ENCODE measurements around the gene ANGPTL4. TPM values are rescaled to one million over a fixed set of nuclear protein-coding genes. Genes with fewer than 3 reads are reported as not detected.
A peak's percentile ranks its signal among the peaks of the same experiment; 100 is the strongest.

Gene ANGPTL4
- total and polyA plus RNA-seq, 2 of the 13 experiments (the other 11 are each of a cell fraction or from before 2014, with no cell fraction given), result 0.80 to 21.7 TPM

- TF ChIP-seq ATF3 (CRISPR knock-in tag; IDR thresholded peaks at IDR 0.05) (no peak), NPAS2 (CRISPR knock-in tag; IDR thresholded peaks at IDR 0.05; ENCODE audit: borderline replicate concordance) (no peak), ZBTB46 (CRISPR knock-in tag; IDR thresholded peaks at IDR 0.05; ENCODE audit: borderline replicate concordance) (0 out of 2 replicates have a peak, but pooled peaks have one; percentile 44), POLR2A (IDR thresholded peaks at IDR 0.05; ENCODE audit: insufficient read depth in 1 of 2, low read depth in 2 of 2, low read length in 2 of 2) (peak; percentile 90 to 92), ZNF879 (CRISPR knock-in tag; IDR thresholded peaks at IDR 0.05) (peak; percentile 69; the same call in 1 of the 2 replicates), SATB2 (CRISPR knock-in tag; IDR thresholded peaks at IDR 0.05) (no peak; the same call in 1 of the 2 replicates), ZNF800 (CRISPR knock-in tag; IDR thresholded peaks at IDR 0.05) (no peak; the same call in 1 of the 2 replicates), MYNN (CRISPR knock-in tag; IDR thresholded peaks at IDR 0.05; ENCODE audit: low read depth) (no peak), ZMAT3 (CRISPR knock-in tag; conservative IDR thresholded peaks at IDR 0.05) (peak; percentile 85), TRIM22 (IDR thresholded peaks at IDR 0.05) (no peak), TCF7 (IDR thresholded peaks at IDR 0.05; ENCODE audit: low read depth) (no peak), ZGPAT (CRISPR knock-in tag; IDR thresholded peaks at IDR 0.05) (peak; percentile 79), PRDM4 (CRISPR knock-in tag; IDR thresholded peaks at IDR 0.05; ENCODE audit: borderline replicate concordance) (no peak), ZNF446 (CRISPR knock-in tag; IDR thresholded peaks at IDR 0.05) (peak; percentile 72; the same call in 1 of the 2 replicates), TAF1 (CRISPR knock-in tag; IDR thresholded peaks at IDR 0.05) (peak; percentile 94), PRMT3 (CRISPR knock-in tag; IDR thresholded peaks at IDR 0.05; ENCODE audit: borderline replicate concordance, low read depth) (no peak), ZNF44 (CRISPR knock-in tag; IDR thresholded peaks at IDR 0.05) (0 out of 2 replicates have a peak, but pooled peaks have one; percentile 42), BATF2 (CRISPR knock-in tag; IDR thresholded peaks at IDR 0.05) (no peak)
Observed at GRCh38 chr19:8321067-8321985, 42.6 kb upstream of the ANGPTL4 start, which contains the start of the genes NDUFA7 and RPS28 (continued).
